ENCODE results near the gene NAGA. TPM values are rescaled to one million over a fixed set of nuclear protein-coding genes. Genes with fewer than 3 reads are reported as not detected.

NAGA gene
- total and polyA plus RNA-seq, 7 donors = 6.6 to 28.6 (median 21.6) TPM

GRCh38 chr22:42066937-42067336 lies 3.7 kb downstream of the NAGA start:
- peaks cover 5 to 59% (median 25%) of the 10 kb centered on the region in 4 donors for H3K36me3 ChIP-seq
- TF ChIP-seq POLR2AphosphoS5 (IDR thresholded peaks at IDR 0.05) = no peak
- no peak for TF ChIP-seq POLR2A (IDR thresholded peaks at IDR 0.05)
- no peak for TF ChIP-seq EP300 (IDR thresholded peaks at IDR 0.05)
- TF ChIP-seq CTCF (IDR thresholded peaks at IDR 0.05) = no peak
- WGBS, 2 donors = 96 to 98% methylated on average over 10 of the region's 10 CpGs
- no peak for DNase-seq
- intact Hi-C loops (cut with DNase I) = no loop called here
- H3K9me3 ChIP-seq = no peaks in the 10 kb centered on the region
- H3K27me3 ChIP-seq = no peaks in the 10 kb centered on the region
- H3K4me1 ChIP-seq = peaks cover 0 to 24% (median 20%) of the 10 kb centered on the region in 4 donors
- H3K4me3 ChIP-seq = no peak overlapping the region
- no peak overlapping the region for H3K27ac ChIP-seq

- intact Hi-C loops (cut with DNase I) = no loop called here
- Histone ChIP-seq H3K27ac (no peak overlapping the region), H3K36me3 (peaks cover 5 to 66% (median 29%) of the 10 kb centered on the region in 4 donors), H3K9me3 (no peaks in the 10 kb centered on the region), H3K4me3 (no peak overlapping the region), H3K27me3 (no peaks in the 10 kb centered on the region), H3K4me1 (peaks cover 0 to 17% (median 13%) of the 10 kb centered on the region in 4 donors)
- 97 to 99% methylated on average over 7 of the region's 7 CpGs for WGBS, 2 donors
- no peak for TF ChIP-seq POLR2AphosphoS5 (IDR thresholded peaks at IDR 0.05)
- TF ChIP-seq POLR2A (IDR thresholded peaks at IDR 0.05) = no peak
- TF ChIP-seq CTCF (IDR thresholded peaks at IDR 0.05) = no peak
- TF ChIP-seq EP300 (IDR thresholded peaks at IDR 0.05) = no peak
- no peak for DNase-seq
Measured at GRCh38 chr22:42066126-42066761, 4.4 kb downstream of the NAGA start.

- DNase-seq = no peak
- TF ChIP-seq CTCF (IDR thresholded peaks at IDR 0.05) = no peak
- no peak for TF ChIP-seq POLR2A (IDR thresholded peaks at IDR 0.05)
- TF ChIP-seq EP300 (IDR thresholded peaks at IDR 0.05) = no peak
- no peak for TF ChIP-seq POLR2AphosphoS5 (IDR thresholded peaks at IDR 0.05)
- 90 to 92% methylated on average over 13 of the region's 13 CpGs for WGBS, 2 donors
- peaks cover 0 to 13% (median 9%) of the 10 kb centered on the region in 4 donors for H3K4me1 ChIP-seq
- peaks cover 5 to 73% (median 35%) of the 10 kb centered on the region in 4 donors for H3K36me3 ChIP-seq
- H3K27ac ChIP-seq = no peak overlapping the region
- intact Hi-C loops (cut with DNase I) = no loop called here
- H3K4me3 ChIP-seq = no peak overlapping the region
- H3K27me3 ChIP-seq = no peaks in the 10 kb centered on the region
- no peaks in the 10 kb centered on the region for H3K9me3 ChIP-seq
Measured at GRCh38 chr22:42065438-42066125, 5.0 kb downstream of the NAGA start.

- Histone ChIP-seq H3K36me3 (peaks cover 5 to 82% (median 44%) of the 10 kb centered on the region in 4 donors), H3K27me3 (no peaks in the 10 kb centered on the region), H3K4me3 (no peak overlapping the region), H3K9me3 (no peaks in the 10 kb centered on the region), H3K27ac (no peak overlapping the region), H3K4me1 (peaks cover 0 to 7% (median 3%) of the 10 kb centered on the region in 4 donors)
- intact Hi-C loops (cut with DNase I) = no loop called here
- 32 to 70% methylated on average over 1 of the region's 1 CpG for WGBS, 2 donors
- no peak for DNase-seq
- TF ChIP-seq EP300 (IDR thresholded peaks at IDR 0.05) (no peak), POLR2A (IDR thresholded peaks at IDR 0.05) (no peak), POLR2AphosphoS5 (IDR thresholded peaks at IDR 0.05) (no peak), CTCF (IDR thresholded peaks at IDR 0.05) (no peak)
Measured at GRCh38 chr22:42064629-42065028, 6.0 kb downstream of the NAGA start.
